OCI-LY7 (cell line): Measurements from ENCODE around the gene KIRREL3.

ENCODE experiments used
- CTCF ChIP-seq: fragments of 200-600 bp; sonication (generic); conservative IDR thresholded peaks from 2 replicates; pipeline ENCODE4 v1.5.1; 2014; ENCODE audit warnings: mild to moderate bottlenecking, antibody characterized with exemption, low read length, moderate library complexity, mixed read lengths
- EZH2phosphoT487 ChIP-seq: fragments of 200-600 bp; sonication (generic); IDR thresholded peaks from 2 replicates; pipeline ENCODE4 v1.6.1; 2018; ENCODE audit warnings: low read depth, borderline replicate concordance, mild to moderate bottlenecking, mixed run types, antibody characterized with exemption, low read length, moderate library complexity, mixed read lengths

- TF ChIP-seq CTCF (no peak), EZH2phosphoT487 (no peak)
These were observed 594.2 kb downstream of the KIRREL3 start for GRCh38 chr11:126406368-126406767.
